OCI-LY3 (cell line): ENCODE results near the gene AAMP.

Source experiments
- EZH2phosphoT487 ChIP-seq: fragments of 200-600 bp; shearing (Covaris generic); IDR thresholded peaks from 2 replicates; pipeline ENCODE4 v1.6.1; 2018; ENCODE audit warnings: antibody characterized with exemption, mixed run types, low read depth
- TF ChIP-seq, protein P1 (sequence below): fragments of 200-600, 300-600 bp; sonication (generic); IDR thresholded peaks from 2 replicates; pipeline ENCODE4 v1.5.1; 2014; ENCODE audit warnings: antibody characterized with exemption, low read length, low read depth

DNA sequence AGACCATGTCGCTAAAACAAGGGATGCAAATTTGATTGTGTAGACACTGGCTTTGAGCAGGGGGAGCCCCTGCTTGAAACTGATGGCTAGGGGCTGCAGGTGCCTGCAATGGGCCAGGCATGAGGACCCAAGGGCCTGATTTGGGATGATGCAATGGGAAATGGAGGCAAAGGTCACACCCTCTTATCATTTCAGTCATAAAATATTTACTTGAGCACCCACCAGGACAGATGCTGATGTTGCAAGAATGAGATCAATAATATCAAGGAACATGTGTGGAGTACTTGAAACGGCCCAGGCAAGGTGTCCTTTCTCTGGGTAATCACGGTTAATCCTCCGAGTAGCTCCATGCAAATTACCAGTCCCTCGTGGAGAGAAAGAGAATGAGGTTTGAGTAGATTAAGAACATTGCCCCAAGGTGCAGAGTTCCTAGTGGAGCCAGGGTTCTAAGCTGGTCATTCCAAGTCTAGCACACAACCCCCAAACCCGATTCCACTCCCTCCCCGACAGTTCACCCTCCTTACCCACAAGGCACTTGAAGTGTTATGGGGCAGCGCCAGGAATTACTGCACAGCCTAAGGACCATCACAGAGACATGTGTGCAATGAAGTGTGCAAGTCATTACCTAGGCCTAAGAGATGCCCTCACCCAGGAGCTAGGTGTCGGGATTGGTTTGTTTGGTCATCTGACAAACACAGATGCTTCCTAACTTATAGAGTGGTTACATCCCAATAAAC is 36.4 kb upstream of the AAMP start:
- TF ChIP-seq, protein P1, sequence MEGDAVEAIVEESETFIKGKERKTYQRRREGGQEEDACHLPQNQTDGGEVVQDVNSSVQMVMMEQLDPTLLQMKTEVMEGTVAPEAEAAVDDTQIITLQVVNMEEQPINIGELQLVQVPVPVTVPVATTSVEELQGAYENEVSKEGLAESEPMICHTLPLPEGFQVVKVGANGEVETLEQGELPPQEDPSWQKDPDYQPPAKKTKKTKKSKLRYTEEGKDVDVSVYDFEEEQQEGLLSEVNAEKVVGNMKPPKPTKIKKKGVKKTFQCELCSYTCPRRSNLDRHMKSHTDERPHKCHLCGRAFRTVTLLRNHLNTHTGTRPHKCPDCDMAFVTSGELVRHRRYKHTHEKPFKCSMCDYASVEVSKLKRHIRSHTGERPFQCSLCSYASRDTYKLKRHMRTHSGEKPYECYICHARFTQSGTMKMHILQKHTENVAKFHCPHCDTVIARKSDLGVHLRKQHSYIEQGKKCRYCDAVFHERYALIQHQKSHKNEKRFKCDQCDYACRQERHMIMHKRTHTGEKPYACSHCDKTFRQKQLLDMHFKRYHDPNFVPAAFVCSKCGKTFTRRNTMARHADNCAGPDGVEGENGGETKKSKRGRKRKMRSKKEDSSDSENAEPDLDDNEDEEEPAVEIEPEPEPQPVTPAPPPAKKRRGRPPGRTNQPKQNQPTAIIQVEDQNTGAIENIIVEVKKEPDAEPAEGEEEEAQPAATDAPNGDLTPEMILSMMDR: no peak
- TF ChIP-seq EZH2phosphoT487: no peak
